ENCODE data around the gene MUC4.

Gene MUC4

GRCh38 chr3:195763076-195763830 is 48.5 kb downstream of the MUC4 start:
- TF ChIP-seq, protein P1, sequence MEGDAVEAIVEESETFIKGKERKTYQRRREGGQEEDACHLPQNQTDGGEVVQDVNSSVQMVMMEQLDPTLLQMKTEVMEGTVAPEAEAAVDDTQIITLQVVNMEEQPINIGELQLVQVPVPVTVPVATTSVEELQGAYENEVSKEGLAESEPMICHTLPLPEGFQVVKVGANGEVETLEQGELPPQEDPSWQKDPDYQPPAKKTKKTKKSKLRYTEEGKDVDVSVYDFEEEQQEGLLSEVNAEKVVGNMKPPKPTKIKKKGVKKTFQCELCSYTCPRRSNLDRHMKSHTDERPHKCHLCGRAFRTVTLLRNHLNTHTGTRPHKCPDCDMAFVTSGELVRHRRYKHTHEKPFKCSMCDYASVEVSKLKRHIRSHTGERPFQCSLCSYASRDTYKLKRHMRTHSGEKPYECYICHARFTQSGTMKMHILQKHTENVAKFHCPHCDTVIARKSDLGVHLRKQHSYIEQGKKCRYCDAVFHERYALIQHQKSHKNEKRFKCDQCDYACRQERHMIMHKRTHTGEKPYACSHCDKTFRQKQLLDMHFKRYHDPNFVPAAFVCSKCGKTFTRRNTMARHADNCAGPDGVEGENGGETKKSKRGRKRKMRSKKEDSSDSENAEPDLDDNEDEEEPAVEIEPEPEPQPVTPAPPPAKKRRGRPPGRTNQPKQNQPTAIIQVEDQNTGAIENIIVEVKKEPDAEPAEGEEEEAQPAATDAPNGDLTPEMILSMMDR (IDR thresholded peaks at IDR 0.05) = no peak
- no peaks in the 10 kb centered on the region for H3K9me3 ChIP-seq
- H3K27me3 ChIP-seq = peaks cover 0 to 52% of the 10 kb centered on the region in 2 donors
- peaks cover 0 to 6% (median 0%) of the 10 kb centered on the region in 4 donors for H3K4me1 ChIP-seq
- H3K36me3 ChIP-seq = no peaks in the 10 kb centered on the region
- H3K4me3 ChIP-seq = no peak overlapping the region
- DNase-seq = peak in 1 of 2 donors; percentile 56
- intact Hi-C loops (cut with DNase I; ENCODE audit: low total_unique reads) = no loop called here
- H3K27ac ChIP-seq = no peak overlapping the region

GRCh38 chr3:195762611-195763010 is 49.1 kb downstream of the MUC4 start:
- H3K27ac ChIP-seq = no peak overlapping the region
- intact Hi-C loops (cut with DNase I; ENCODE audit: low total_unique reads) = no loop called here
- no peak for DNase-seq
- TF ChIP-seq, protein P1 (IDR thresholded peaks at IDR 0.05) = no peak
- H3K9me3 ChIP-seq = no peaks in the 10 kb centered on the region
- H3K4me1 ChIP-seq = peaks cover 0 to 11% (median 0%) of the 10 kb centered on the region in 4 donors
- H3K4me3 ChIP-seq = no peak overlapping the region
- H3K27me3 ChIP-seq = peaks cover 0 to 57% of the 10 kb centered on the region in 2 donors
- no peaks in the 10 kb centered on the region for H3K36me3 ChIP-seq

DNA sequence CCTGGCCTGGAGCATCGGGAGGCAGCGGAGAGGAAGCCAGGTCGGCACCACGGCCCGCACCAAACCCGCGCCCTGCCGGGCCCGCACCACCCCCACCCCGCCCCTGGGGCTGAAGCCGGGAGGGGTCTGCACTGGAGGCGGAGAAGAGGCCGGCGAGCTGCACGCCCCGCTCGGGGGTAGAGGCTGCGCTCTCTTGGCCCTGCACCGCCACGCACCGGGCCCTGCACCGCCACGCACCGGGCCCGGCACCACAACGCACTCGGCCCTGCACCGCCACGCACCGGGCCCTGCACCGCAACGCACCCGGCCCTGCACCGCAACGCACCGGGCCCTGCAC is 49.5 kb downstream of the MUC4 start:
- peaks cover 0 to 61% of the 10 kb centered on the region in 2 donors for H3K27me3 ChIP-seq
- intact Hi-C loops (cut with DNase I; ENCODE audit: low total_unique reads) = no loop called here

DNA sequence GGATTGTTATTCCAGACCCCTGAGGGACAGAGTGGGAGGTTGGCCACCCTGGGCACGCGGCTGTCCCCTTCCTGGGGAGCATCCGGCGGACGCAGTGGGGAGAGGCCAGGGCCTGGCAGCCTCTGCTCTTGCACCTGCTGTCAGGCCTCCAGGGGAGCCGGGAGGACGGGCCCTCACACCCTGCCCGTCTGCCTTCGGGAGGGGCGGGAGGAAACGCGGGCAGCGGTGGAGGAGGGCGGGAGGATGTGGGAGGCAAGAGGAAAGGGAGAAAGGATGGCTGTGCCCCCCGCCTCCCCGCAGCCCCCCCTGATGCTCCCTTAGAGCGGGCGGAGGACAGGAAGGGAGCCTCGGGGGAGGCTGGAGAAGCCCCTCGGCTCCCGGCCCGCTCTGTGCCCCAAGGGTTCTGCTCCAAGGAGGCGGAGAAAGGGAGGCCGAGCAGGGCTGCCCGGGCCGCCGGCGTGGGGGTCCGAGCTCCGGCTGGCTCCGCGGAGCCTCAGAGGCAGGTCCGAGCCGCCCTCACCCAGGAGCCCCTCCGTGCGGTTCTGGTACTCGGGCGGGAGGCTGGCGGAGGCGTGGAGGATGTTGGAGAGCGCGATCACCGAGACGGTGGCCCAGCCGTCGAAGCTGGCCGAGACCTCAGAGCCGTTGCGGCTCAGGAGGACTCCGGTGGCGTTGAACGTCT is 50.0 kb downstream of the MUC4 start:
- TF ChIP-seq, protein P1 (IDR thresholded peaks at IDR 0.05) = no peak
- intact Hi-C loops (cut with DNase I; ENCODE audit: low total_unique reads) = no loop called here
- DNase-seq = peak in 1 of 2 donors; percentile 55

More for the DNA sequence above, 49.5 kb downstream of the MUC4 start:
- Histone ChIP-seq H3K4me3 (no peak overlapping the region), H3K9me3 (no peaks in the 10 kb centered on the region), H3K4me1 (peaks cover 0 to 15% (median 0%) of the 10 kb centered on the region in 4 donors), H3K27ac (no peak overlapping the region), H3K36me3 (no peaks in the 10 kb centered on the region)
- DNase-seq = peak in 1 of 2 donors; percentile 49
- TF ChIP-seq, protein P1 (IDR thresholded peaks at IDR 0.05) = no peak

DNA sequence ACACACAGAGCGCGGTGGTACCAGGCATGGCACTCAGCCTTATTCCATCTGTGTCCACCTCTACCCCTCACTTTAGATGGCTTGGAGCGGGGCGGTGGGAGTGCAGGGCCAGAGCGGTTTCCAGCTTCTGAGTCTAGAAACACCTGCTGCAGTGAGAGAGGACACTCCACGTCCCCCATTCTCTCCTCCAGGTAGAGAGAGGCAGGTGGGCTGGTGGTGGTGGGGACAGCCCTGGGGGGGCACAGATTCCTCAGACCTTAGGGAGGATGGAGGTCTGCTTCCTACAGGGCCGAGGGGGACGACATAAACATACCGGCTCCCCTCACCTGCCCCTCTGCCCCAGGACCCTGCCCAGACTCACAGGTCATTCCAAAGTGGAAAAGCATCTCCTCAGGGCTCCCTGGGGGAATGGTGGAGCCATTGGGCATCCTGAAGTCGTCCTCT is 50.6 kb downstream of the MUC4 start:
- Histone ChIP-seq H3K4me3 (no peak overlapping the region), H3K4me1 (peaks cover 0 to 17% (median 0%) of the 10 kb centered on the region in 4 donors), H3K27me3 (peaks cover 0 to 69% of the 10 kb centered on the region in 2 donors), H3K27ac (no peak overlapping the region), H3K36me3 (no peaks in the 10 kb centered on the region), H3K9me3 (no peaks in the 10 kb centered on the region)
- peak in 1 of 2 donors; percentile 62 for DNase-seq
- TF ChIP-seq, protein P1 (IDR thresholded peaks at IDR 0.05) = no peak
- intact Hi-C loops (cut with DNase I; ENCODE audit: low total_unique reads) = no loop called here

More for the DNA sequence above, 50.0 kb downstream of the MUC4 start:
- H3K4me3 ChIP-seq = no peak overlapping the region
- peaks cover 0 to 17% (median 0%) of the 10 kb centered on the region in 4 donors for H3K4me1 ChIP-seq
- no peaks in the 10 kb centered on the region for H3K36me3 ChIP-seq
- H3K27ac ChIP-seq = no peak overlapping the region
- H3K27me3 ChIP-seq = peaks cover 0 to 66% of the 10 kb centered on the region in 2 donors
- no peaks in the 10 kb centered on the region for H3K9me3 ChIP-seq

Data from tibial artery (tissue), 4 donors.